Rectal smooth muscle tissue (tissue), 1 donor: ENCODE data around the gene PDK1.
A peak's percentile ranks its signal among the peaks of the same experiment; 100 is the strongest.

Source experiments
- H3K27ac ChIP-seq: one replicate; pipeline ENCODE4 v1.7.0; 2013; ENCODE audit warnings: low read depth, low read length, inconsistent platforms
- H3K27me3 ChIP-seq: one replicate; pipeline ENCODE4 v1.7.0; 2013; ENCODE audit warnings: low read length; ENCODE audit not compliant: control insufficient read depth, insufficient read depth
- H3K36me3 ChIP-seq: one replicate; pipeline ENCODE4 v1.7.0; 2013; ENCODE audit warnings: low read length; ENCODE audit not compliant: control insufficient read depth, insufficient read depth
- H3K4me1 ChIP-seq: one replicate; pipeline ENCODE4 v1.7.0; 2013; ENCODE audit warnings: low read length; ENCODE audit not compliant: control insufficient read depth, insufficient read depth
- H3K4me3 ChIP-seq: one replicate; pipeline ENCODE4 v1.7.0; 2013; ENCODE audit warnings: low read length
- H3K9ac ChIP-seq: one replicate; pipeline ENCODE4 v1.7.0; 2013; ENCODE audit warnings: low read length

Gene PDK1

DNA sequence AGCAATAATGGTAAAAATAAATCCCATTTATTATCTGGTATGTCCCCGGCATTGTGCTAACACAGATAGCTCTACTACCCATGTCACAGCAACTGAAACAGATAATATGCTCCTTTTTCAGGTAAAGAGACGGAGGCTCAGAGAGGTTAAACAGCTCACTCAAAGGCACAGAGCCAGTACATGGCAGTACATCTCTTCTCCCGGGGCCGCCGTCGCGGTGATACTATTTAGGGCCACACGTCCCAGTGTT lies 693 bp upstream of the PDK1 start:
- no peaks in the 10 kb centered on the region for H3K36me3 ChIP-seq
- peak overlapping the region; percentile 71 for H3K27ac ChIP-seq
- no peaks in the 10 kb centered on the region for H3K27me3 ChIP-seq
- H3K9ac ChIP-seq: peak overlapping the region; percentile 90
- peaks cover 5% of the 10 kb centered on the region for H3K4me1 ChIP-seq
- peak overlapping the region; percentile 98 for H3K4me3 ChIP-seq

DNA sequence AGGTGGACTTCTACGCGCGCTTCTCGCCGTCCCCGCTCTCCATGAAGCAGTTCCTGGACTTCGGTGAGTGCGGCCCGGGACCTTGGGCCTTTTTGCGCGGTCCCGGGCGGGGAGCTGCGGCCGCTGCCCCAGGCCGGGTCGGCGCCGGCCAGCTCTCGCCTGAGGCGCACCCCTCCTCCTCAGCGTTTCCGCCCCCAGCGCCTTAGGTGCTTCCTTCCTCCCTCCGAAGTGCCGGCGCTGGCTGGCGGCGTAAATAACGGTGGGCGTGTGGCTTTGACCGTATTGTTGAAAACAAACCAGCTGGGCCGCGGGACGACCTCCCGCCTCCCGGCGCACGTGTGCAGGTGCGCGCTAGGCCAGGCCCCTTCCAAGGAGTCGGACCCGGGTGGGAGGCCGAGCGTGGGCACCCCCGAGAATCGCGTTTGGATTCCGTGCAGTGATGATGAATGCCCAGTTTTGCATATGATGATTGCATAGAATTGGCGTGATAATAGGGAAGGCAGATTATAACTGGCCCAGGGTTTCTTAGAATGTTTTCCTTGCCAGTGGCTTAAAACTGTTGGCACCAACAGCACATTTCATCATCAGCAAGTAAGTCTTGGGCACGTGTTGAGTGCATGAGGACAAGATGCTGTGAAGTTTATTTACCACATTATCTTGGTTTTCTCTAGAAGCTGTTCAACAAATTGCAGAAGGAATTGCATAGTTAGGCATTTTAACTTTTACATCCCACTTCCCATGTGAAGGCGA lies 569 bp downstream of the PDK1 start:
- H3K9ac ChIP-seq: peak overlapping the region; percentile 8
- peak overlapping the region; percentile 74 for H3K27ac ChIP-seq
- peak overlapping the region; percentile 98 for H3K4me3 ChIP-seq
- H3K4me1 ChIP-seq: peaks cover 5% of the 10 kb centered on the region
- H3K27me3 ChIP-seq: no peaks in the 10 kb centered on the region
- H3K36me3 ChIP-seq: no peaks in the 10 kb centered on the region

DNA sequence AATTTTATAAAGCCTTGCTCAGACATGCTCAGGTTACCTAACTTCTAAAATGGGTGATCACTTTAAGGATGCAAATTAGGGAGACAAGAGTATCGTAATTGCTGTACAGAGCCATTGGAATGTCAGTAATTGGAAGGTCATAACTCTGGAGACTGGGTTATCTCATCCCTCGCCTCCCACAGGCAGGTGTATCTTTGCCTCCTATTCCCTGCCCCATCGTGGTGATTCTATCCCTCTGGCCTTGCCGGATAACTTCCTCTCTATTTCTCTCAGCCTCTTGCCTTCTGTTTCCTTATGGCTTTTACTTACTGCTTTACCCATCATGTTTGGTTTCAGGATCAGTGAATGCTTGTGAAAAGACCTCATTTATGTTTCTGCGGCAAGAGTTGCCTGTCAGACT lies 2.5 kb downstream of the PDK1 start:
- H3K9ac ChIP-seq: no peak overlapping the region
- H3K4me1 ChIP-seq: peaks cover 5% of the 10 kb centered on the region
- no peaks in the 10 kb centered on the region for H3K27me3 ChIP-seq
- H3K36me3 ChIP-seq: peaks cover under 1% of the 10 kb centered on the region
- H3K27ac ChIP-seq: no peak overlapping the region
- H3K4me3 ChIP-seq: no peak overlapping the region

DNA sequence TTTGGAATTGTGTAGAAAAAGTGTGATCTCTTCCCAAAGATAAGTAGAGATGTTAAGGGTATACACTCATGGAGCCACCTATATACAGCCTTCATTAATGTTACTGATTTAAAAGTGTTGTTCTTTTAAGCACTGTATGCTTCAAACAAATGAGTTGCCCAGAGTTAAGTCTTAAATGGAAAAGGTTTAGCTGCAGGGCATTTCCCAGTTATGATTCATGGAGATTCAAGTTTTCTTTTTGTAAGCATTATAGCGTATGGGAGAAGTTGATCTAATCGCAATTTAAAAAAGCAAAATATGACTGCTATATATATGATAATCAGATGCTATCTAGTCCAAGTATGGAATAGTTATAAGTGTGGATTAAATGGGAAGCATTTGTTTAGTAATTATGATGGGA lies 4.8 kb downstream of the PDK1 start:
- Histone ChIP-seq H3K27ac (no peak overlapping the region), H3K4me1 (peaks cover 5% of the 10 kb centered on the region), H3K36me3 (peaks cover 3% of the 10 kb centered on the region), H3K27me3 (no peaks in the 10 kb centered on the region), H3K9ac (no peak overlapping the region), H3K4me3 (no peak overlapping the region)

DNA sequence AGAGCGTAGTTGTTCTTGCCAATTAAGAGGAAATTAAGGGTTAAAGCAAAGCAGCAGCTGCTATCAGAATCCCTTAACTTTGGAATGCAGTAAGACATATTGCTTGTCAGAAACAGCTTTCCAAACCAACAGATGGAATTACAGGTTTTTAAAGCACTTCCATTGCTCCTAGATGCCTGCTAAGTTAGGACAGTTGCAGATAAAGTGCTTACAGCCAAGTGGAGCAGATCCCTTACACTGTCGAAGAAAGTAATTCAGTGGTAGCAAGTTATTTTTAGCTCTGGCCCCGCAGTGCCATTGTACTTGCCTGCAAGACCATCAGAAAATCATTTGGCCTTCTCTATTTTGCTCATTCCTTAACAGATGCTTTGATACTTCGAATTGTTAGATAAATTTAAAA lies 5.4 kb downstream of the PDK1 start:
- H3K4me1 ChIP-seq: peaks cover 5% of the 10 kb centered on the region
- no peaks in the 10 kb centered on the region for H3K27me3 ChIP-seq
- H3K4me3 ChIP-seq: no peak overlapping the region
- peaks cover 3% of the 10 kb centered on the region for H3K36me3 ChIP-seq
- no peak overlapping the region for H3K27ac ChIP-seq
- H3K9ac ChIP-seq: no peak overlapping the region

DNA sequence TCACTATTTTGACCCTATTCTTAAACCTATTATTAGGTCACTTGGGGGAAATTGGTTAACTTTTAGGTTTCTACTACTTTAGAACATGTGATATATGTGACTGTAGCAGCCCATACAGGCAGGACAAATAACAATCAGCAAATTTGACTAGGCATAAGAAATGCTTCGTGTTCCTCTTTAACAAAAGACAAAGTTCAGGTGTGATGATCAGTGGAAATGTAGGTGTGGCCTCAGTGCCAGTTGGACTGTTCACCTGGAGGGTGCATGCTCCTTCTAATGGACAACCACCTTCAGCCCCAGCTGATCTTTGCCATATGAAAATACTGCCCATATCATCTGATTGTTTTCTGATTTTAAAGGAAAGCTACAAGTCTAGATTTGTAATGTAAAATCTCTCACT lies 6.4 kb downstream of the PDK1 start:
- Histone ChIP-seq H3K9ac (no peak overlapping the region), H3K27me3 (no peaks in the 10 kb centered on the region), H3K4me1 (no peaks in the 10 kb centered on the region), H3K27ac (no peak overlapping the region), H3K4me3 (no peak overlapping the region), H3K36me3 (peaks cover 3% of the 10 kb centered on the region)

DNA sequence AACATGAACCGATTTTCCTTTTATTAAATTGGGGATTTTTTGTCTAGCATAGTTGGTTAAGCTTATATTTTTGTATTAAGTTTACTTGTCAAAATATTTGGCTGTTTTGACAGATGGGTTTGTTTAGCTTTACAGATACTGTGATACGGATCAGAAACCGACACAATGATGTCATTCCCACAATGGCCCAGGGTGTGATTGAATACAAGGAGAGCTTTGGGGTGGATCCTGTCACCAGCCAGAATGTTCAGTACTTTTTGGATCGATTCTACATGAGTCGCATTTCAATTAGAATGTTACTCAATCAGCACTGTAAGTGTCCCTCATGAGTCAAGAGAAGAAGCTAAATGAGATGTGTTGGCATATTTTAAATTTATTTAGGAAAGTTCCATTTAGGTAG lies 8.5 kb downstream of the PDK1 start:
- H3K4me1 ChIP-seq: no peaks in the 10 kb centered on the region
- peaks cover 3% of the 10 kb centered on the region for H3K36me3 ChIP-seq
- no peak overlapping the region for H3K4me3 ChIP-seq

DNA sequence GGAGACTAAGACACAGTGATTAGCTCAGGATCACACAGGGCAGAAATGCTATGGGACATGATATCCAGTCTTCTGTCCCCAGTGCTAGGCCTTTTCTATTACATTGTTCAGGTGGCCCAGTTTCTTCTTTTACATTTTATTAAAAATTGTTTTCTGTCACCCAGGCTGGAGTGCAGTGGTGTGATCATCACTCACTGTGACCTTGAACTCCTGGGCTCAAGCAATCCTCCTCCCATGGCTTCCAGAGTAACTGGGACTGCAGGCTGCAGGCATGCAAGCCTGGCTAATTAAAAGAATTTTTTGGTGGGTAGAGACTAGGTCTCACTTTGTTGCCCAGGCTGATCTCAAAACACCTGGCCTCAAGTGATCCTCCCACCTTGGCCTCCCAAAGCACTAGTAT lies 15.4 kb downstream of the PDK1 start:
- no peaks in the 10 kb centered on the region for H3K36me3 ChIP-seq
- no peaks in the 10 kb centered on the region for H3K27me3 ChIP-seq
- no peak overlapping the region for H3K4me3 ChIP-seq
- no peak overlapping the region for H3K27ac ChIP-seq
- H3K9ac ChIP-seq: no peak overlapping the region
- H3K4me1 ChIP-seq: no peaks in the 10 kb centered on the region

More for the DNA sequence above, 8.5 kb downstream of the PDK1 start:
- Histone ChIP-seq H3K27ac (no peak overlapping the region), H3K27me3 (no peaks in the 10 kb centered on the region), H3K9ac (no peak overlapping the region)

DNA sequence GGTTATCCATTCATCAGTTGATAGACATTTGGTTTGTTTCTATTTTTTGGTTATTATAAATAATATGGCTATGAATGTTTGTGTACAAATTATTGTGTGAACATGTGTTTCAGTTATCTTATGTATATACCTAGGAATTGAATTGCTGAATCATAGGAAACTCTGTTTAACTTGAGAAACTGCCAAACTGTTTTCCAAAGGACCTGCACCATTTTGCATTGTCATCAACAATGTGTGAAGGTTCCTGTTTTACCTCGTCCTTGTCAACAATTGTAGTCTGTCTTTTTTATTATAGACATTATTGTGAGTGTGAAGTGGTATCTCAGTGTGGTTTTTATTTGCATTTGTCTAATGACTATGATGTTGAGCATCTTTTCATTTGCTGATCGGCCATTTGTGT lies 17.1 kb downstream of the PDK1 start:
- H3K4me3 ChIP-seq: no peak overlapping the region
- no peak overlapping the region for H3K27ac ChIP-seq
- no peak overlapping the region for H3K9ac ChIP-seq
- H3K36me3 ChIP-seq: no peaks in the 10 kb centered on the region
- no peaks in the 10 kb centered on the region for H3K27me3 ChIP-seq
- no peaks in the 10 kb centered on the region for H3K4me1 ChIP-seq

DNA sequence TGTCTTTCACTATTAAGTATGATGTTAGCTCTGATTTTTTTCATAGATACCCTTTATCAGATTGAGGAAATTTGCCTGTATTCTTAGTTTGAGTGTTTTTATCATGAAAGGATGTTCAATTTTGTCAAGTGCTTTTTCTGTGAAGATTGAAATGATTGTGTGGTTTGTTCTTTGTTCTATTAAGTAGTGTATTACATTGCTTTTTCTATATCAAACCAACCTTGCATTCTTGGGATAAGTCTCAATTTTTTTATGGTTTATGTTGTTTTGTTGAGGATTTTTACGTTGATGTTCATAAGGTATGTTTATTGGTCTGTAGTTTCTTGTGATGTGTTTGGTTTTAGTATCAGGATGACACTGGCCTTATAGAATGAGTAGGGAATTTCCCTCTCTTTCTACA lies 19.1 kb downstream of the PDK1 start:
- Histone ChIP-seq H3K4me1 (no peaks in the 10 kb centered on the region), H3K9ac (no peak overlapping the region), H3K4me3 (no peak overlapping the region), H3K27me3 (no peaks in the 10 kb centered on the region), H3K27ac (no peak overlapping the region), H3K36me3 (no peaks in the 10 kb centered on the region)

DNA sequence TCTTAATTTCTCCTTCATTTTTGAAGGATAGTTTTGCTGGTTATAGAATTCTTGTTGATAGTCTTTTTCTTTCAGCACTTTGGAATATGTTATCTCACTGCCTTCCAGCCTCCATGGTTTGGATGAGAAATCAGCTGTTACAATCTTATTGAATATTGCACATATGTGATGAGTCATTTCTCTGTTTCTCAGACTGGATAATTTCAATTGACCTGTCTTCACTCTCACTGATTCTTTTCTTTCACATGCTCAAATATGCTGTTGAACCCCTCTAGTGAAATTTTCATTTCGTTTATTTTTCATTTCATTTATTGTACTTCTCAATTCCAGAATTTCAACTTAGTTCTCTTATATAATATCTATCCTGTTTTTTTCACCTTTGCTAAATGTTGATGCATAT lies 22.2 kb downstream of the PDK1 start:
- Histone ChIP-seq H3K27ac (no peak overlapping the region), H3K36me3 (no peaks in the 10 kb centered on the region), H3K9ac (no peak overlapping the region), H3K27me3 (no peaks in the 10 kb centered on the region), H3K4me1 (no peaks in the 10 kb centered on the region), H3K4me3 (no peak overlapping the region)

DNA sequence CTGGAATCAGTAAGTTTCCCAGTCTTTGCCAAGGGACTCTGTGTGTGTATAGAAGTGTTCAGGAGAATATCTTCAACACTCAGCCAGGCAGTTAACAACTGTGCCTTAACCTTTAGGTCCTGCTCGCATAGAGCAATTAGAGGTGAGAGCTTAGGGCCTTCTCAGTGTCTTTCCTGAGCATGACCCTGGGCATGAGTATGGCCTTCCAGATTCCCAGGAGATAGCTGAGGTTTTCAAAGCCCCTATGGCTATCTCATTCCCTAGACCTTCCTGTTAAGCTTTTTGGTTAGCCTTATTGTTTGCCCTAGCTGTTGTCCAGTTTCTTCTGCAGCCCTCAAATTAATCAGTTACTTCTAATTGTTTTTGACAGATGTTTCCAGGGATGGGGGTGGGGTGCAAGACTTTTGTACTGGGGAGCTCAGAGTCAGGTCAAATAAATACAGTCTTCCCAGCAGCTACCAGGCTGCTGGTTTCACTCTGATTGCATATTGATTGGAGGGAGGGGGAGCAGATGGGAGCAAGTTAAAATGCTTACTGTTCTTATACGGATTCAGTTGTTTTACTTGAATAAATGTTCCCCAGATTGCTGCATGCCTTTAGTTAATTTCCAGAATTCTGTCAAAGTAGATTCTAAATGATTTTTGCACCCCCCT lies 23.1 kb downstream of the PDK1 start:
- no peaks in the 10 kb centered on the region for H3K4me1 ChIP-seq
- H3K4me3 ChIP-seq: no peak overlapping the region
- no peaks in the 10 kb centered on the region for H3K36me3 ChIP-seq
- no peak overlapping the region for H3K9ac ChIP-seq
- no peak overlapping the region for H3K27ac ChIP-seq
- no peaks in the 10 kb centered on the region for H3K27me3 ChIP-seq

DNA sequence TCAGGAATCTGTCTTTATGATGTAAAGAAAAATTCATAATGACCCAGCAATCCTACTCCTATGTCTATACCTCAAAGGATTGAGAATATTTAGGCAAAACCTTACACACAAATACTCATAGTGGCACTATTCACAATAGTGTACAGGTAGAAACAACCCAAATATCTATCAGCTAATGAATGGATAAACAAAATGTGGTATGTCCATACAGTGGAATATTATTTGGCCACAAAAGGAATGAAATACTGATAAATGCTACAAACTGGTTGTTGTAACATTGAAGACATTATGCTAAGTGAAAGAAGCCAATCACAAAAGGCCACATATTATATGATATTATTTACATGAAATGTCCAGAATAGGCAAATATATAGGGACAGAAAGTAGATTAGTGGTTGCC lies 24.7 kb downstream of the PDK1 start:
- no peak overlapping the region for H3K27ac ChIP-seq
- H3K9ac ChIP-seq: no peak overlapping the region
- no peaks in the 10 kb centered on the region for H3K27me3 ChIP-seq
- no peaks in the 10 kb centered on the region for H3K36me3 ChIP-seq
- no peaks in the 10 kb centered on the region for H3K4me1 ChIP-seq
- H3K4me3 ChIP-seq: no peak overlapping the region
